Measurements from ENCODE around the gene BRD1. TPM values are rescaled to one million over a fixed set of nuclear protein-coding genes. Genes with fewer than 3 reads are reported as not detected.
"Not testable (repeated sequence)": the region's sequence is repeated elsewhere in the genome, so short reads cannot be mapped to it uniquely, and the experiment has no call there.

Gene BRD1
- total RNA-seq, 4 donors from 2014 or later: 44.6 to 74.9 (median 60.4) TPM

DNA sequence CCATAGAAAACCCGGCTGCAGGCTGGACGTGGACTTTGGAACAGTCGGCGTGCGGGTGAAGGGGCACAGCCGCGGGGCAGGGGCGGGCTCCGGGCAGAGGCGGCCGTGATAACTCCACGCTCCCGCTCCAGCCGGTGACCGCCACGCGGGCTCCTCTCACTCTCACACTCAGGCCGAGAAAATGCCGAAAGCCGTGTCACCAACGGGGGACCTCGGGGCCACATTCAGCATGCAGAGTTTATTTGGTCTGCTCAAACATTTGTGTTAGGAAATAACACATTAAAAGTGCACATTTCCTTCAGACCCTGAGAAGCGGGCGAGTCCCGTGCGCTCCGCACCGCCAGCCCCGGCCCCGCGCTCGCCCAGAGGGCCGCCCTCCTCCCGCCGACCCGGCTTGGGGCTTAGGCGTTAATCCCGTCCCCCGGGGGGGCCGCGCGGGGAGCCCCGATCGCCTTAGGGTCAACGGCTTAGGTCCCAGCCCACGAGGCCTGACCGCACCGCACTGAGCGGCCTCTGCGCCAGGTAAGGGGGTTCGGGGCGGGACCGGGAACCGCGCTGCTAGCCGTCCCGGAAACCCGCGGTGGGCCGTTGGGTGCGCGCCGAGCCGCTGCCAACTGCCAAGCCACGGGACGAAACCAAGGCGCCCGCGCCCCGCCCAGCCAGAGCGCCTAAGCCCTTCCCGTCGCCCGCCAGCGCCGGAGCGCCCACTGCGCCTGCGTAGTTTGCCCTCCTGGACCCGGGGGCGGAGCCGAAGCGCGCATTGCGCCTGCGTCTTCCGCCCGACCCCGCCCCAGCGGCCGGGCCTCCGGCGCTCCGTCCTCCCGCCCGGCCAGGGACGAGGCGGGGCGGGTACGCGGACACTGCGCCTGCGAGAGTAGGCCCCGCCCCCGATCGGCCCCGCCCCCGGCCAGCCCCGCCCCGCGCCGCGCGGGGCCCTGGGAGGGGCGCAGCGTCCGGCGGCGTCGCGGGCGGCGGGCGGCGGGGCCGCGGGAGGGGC lies 25.5 kb upstream of the BRD1 start, which contains the start of gene ZBED4:
Gene ZBED4, plus strand, starts transcription at position 947 of the 997 bp plus-strand sequence. CDS start 29,819 bp downstream, outside the sequence.
- peak; percentile 85 to 90 for DNase-seq (ENCODE audit: low spot score in 2 of 2)
- peak within 1 kb of the TSS; percentile 50 to 85 (median 72) for H3K4me3 ChIP-seq
- H3K27ac ChIP-seq: peak within 1 kb of the TSS; percentile 66 to 96 (median 92)
- H3K4me1 ChIP-seq: peaks cover 0 to 47% (median 28%) of the 10 kb centered on the region in 4 donors
- no peaks in the 10 kb centered on the region for H3K36me3 ChIP-seq
- peaks cover 3 to 28% of the 10 kb centered on the region in 2 donors for H3K27me3 ChIP-seq
- WGBS, 2 donors: 1 to 2% methylated on average over 26 to 58 of the region's 127 CpGs
- H3K9me3 ChIP-seq: no peaks in the 10 kb centered on the region
- TF ChIP-seq, protein P1, sequence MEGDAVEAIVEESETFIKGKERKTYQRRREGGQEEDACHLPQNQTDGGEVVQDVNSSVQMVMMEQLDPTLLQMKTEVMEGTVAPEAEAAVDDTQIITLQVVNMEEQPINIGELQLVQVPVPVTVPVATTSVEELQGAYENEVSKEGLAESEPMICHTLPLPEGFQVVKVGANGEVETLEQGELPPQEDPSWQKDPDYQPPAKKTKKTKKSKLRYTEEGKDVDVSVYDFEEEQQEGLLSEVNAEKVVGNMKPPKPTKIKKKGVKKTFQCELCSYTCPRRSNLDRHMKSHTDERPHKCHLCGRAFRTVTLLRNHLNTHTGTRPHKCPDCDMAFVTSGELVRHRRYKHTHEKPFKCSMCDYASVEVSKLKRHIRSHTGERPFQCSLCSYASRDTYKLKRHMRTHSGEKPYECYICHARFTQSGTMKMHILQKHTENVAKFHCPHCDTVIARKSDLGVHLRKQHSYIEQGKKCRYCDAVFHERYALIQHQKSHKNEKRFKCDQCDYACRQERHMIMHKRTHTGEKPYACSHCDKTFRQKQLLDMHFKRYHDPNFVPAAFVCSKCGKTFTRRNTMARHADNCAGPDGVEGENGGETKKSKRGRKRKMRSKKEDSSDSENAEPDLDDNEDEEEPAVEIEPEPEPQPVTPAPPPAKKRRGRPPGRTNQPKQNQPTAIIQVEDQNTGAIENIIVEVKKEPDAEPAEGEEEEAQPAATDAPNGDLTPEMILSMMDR (IDR thresholded peaks at IDR 0.05): no peak
- TF ChIP-seq POLR2A (IDR thresholded peaks at IDR 0.05) (peak; percentile 46 to 84), EP300 (IDR thresholded peaks at IDR 0.05) (peak; percentile 41 to 86)

DNA sequence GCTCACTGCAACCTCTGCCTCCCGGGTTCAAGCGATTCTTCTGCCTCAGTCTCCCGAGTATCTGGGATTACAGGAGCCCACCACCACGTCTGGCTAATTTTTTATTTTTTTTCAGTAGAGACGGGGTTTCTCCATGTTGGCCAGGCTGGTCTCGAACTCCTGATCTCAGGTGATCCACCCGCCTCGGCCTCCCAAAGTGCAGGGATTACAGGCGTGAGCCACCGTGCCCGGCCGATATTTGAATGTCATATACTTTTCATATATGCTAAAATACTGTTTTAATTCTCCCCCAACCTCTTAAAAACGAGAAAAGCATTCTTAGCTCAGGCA lies 24.9 kb upstream of the BRD1 start:
- Histone ChIP-seq H3K4me3 (peak overlapping the region; percentile 49 to 85 (median 72)), H3K27me3 (peaks cover 3 to 35% of the 10 kb centered on the region in 2 donors), H3K27ac (peak overlapping the region in 3 of 4 donors; percentile 66 to 96 (median 93)), H3K4me1 (peaks cover 0 to 50% (median 28%) of the 10 kb centered on the region in 4 donors)
- WGBS, 2 donors: 55 to 60% methylated on average over 13 of the region's 13 CpGs
- DNase-seq (ENCODE audit: low spot score in 2 of 2); H3K36me3 ChIP-seq; H3K9me3 ChIP-seq: not testable (repeated sequence)

DNA sequence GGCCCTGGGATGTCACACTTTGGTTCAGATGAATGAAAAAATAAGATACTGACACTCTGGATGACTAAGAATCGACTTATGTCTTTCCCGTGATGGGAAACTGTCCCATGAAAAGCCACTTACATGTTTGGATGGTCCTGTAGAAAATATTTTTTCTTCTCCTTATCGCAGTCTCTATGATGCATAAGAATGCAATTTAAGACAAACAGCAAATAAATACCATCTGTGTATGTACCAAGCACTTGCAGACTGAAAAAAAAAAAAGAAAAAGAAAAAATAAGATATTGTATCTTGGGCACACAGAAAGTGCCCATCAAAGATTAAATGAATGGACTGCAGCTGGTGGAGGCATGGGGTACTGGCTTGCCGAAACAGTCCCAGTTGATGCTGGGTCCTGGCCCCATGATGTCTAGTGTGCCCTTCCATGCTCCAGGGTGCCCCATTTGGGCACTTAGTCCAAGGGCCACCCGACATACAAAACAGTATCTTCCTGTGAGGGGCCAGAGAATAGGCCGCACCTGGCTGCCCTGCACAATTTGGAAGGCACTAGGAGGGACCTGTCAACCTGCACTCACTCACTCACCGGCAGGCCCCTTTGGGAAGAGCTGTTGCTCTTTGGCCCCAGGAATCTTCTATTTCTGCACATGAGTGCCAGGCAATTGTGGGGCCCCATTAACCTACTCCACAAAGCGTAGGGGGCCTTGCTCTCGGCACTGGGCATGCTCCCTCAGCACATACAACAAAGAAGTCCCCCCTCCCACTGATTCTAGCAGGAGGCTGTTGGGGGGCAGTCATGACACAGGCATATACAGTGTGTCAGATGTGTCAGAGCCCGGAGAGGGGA lies 23.5 kb upstream of the BRD1 start:
- Histone ChIP-seq H3K9me3 (no peaks in the 10 kb centered on the region), H3K4me1 (peaks cover 0 to 48% (median 28%) of the 10 kb centered on the region in 4 donors), H3K27me3 (peaks cover 3 to 46% of the 10 kb centered on the region in 2 donors), H3K4me3 (no peak overlapping the region), H3K36me3 (no peaks in the 10 kb centered on the region), H3K27ac (no peak overlapping the region)
- DNase-seq (ENCODE audit: low spot score in 2 of 2): no peak
- no peak for TF ChIP-seq EP300 (IDR thresholded peaks at IDR 0.05)
- TF ChIP-seq, protein P1 (IDR thresholded peaks at IDR 0.05): no peak
- no peak for TF ChIP-seq POLR2A (IDR thresholded peaks at IDR 0.05)
- WGBS, 2 donors: 78 to 91% methylated on average over 9 to 10 of the region's 10 CpGs

- Histone ChIP-seq H3K4me3 (peak overlapping the region in 1 of 4 donors; percentile 53), H3K9me3 (no peaks in the 10 kb centered on the region), H3K36me3 (no peaks in the 10 kb centered on the region), H3K27ac (no peak overlapping the region), H3K27me3 (peaks cover 3 to 46% of the 10 kb centered on the region in 2 donors), H3K4me1 (peaks cover 0 to 39% (median 22%) of the 10 kb centered on the region in 4 donors)
- 50 to 80% methylated on average over 6 to 22 of the region's 31 CpGs for WGBS, 2 donors
- no peak for TF ChIP-seq POLR2A (IDR thresholded peaks at IDR 0.05)
- TF ChIP-seq EP300 (IDR thresholded peaks at IDR 0.05): no peak
- TF ChIP-seq, protein P1 (IDR thresholded peaks at IDR 0.05): no peak
- DNase-seq (ENCODE audit: low spot score in 2 of 2): no peak
Observed at GRCh38 chr22:49850021-49850911, 22.6 kb upstream of the BRD1 start.
